Subcutaneous abdominal adipose tissue (tissue), 5 donors: ENCODE measurements around the gene COL20A1.

Experiments used
- H3K27ac ChIP-seq: one replicate; pipeline ENCODE4 v1.7.0; 2013; ENCODE audit warnings: low read depth, mild to moderate bottlenecking, inconsistent platforms, low read length, moderate library complexity
- H3K27me3 ChIP-seq, 5 donors: one replicate each; pipeline ENCODE4 v1.7.0; 2013; ENCODE audit warnings: low read length in 5 of 5, inconsistent platforms in 1 of 5; ENCODE audit not compliant: control insufficient read depth in 5 of 5, insufficient read depth in 4 of 5
- H3K36me3 ChIP-seq, 5 donors: one replicate each; pipeline ENCODE4 v1.7.0; 2013; ENCODE audit warnings: low read length in 5 of 5; ENCODE audit not compliant: control insufficient read depth in 5 of 5, insufficient read depth in 5 of 5
- H3K4me1 ChIP-seq, 5 donors: one replicate each; pipeline ENCODE4 v1.7.0; 2013; ENCODE audit warnings: low read length in 5 of 5, mild to moderate bottlenecking in 3 of 5, moderate library complexity in 1 of 5; ENCODE audit not compliant: control insufficient read depth in 5 of 5, insufficient read depth in 5 of 5
- H3K4me3 ChIP-seq, 5 donors: one replicate each; pipeline ENCODE4 v1.7.0; 2013; ENCODE audit warnings: low read length in 5 of 5, low read depth in 1 of 5
- H3K9ac ChIP-seq, 5 donors: one replicate each; pipeline ENCODE4 v1.7.0; 2013; ENCODE audit warnings: low read length in 5 of 5, mild to moderate bottlenecking in 4 of 5, moderate library complexity in 3 of 5
- H3K9me3 ChIP-seq, 5 donors: one replicate each; pipeline ENCODE4 v1.7.0; 2013; ENCODE audit warnings: low read length in 5 of 5; ENCODE audit not compliant: control insufficient read depth in 5 of 5
- donor health status: healthy.
- donor health status: healthy.
- donor health status: healthy.
- donor health status: healthy.
- donor health status: healthy.

Gene COL20A1

DNA sequence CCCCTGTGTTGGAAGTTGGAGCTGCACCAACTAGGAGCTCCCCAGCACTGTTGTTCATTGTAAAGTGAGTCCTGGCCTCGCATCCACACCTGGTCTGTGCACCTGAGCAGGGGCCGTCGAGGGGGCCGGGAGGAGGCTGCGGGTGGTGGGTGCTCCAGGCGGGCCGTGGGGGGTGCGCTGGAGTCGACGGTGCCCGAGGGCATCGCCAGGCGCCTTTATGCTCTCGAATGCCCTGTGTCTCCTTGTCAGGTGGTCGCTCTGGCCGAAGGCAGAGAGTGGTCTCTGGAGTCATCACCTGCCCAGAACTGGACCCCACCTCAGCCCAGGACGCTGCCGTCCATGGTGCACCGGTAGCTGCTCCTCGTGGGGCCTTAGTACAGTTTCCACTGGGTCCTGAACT lies 16.0 kb upstream of the COL20A1 start:
- H3K4me3 ChIP-seq, result no peak overlapping the region
- H3K27me3 ChIP-seq, result no peaks in the 10 kb centered on the region
- no peak overlapping the region for H3K9ac ChIP-seq
- peaks cover 0 to 60% (median 55%) of the 10 kb centered on the region in 5 donors for H3K36me3 ChIP-seq
- peaks cover 8 to 27% (median 20%) of the 10 kb centered on the region in 5 donors for H3K4me1 ChIP-seq
- H3K27ac ChIP-seq, result no peak overlapping the region
- no peaks in the 10 kb centered on the region for H3K9me3 ChIP-seq

DNA sequence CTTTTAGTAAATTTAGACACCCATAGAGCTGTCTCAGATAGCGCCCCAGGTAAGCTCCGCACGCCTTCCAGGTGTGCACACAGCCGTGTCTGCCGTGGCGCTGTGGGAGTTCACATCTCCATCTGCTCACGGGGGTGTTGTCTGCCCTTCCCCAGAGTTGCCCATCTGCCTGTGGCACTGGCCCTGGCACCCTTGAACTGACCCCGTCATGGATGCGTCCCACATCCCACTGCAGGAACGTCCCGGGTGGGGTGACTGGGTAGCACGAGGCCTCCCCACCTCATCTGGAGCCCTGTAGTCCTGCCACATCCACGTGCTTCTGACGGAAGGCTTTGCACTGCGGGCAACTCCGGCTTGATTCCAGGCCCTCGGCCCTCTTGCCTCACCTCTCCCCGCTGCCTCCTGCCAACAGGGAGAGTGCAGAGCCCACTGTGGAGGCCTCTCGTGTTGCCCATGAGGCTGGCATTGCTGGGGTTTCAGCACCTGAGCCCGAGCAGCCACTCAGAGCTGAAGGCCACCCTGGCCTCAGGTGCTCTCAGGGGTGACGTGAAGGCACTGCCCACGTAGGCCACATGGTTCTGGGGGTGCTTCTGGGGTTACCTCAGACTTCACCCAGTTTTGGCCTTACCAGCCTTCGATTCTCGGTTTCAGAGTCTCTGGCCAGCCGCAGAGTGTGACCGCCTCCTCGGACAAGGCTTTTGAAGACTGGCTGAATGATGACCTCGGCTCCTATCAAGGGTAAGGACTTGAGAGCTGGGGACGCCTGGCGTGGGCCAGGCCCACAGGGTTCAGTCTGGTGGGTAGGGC lies 15.3 kb upstream of the COL20A1 start:
- Histone ChIP-seq H3K27ac (no peak overlapping the region), H3K9ac (no peak overlapping the region), H3K9me3 (no peaks in the 10 kb centered on the region), H3K4me1 (peaks cover 8 to 25% (median 19%) of the 10 kb centered on the region in 5 donors), H3K36me3 (peaks cover 0 to 67% (median 60%) of the 10 kb centered on the region in 5 donors), H3K4me3 (no peak overlapping the region), H3K27me3 (no peaks in the 10 kb centered on the region)

GRCh38 chr20:63278661-63279060 lies 14.3 kb upstream of the COL20A1 start:
- Histone ChIP-seq H3K9ac (no peak overlapping the region), H3K4me3 (no peak overlapping the region), H3K36me3 (peaks cover 0 to 77% (median 70%) of the 10 kb centered on the region in 5 donors), H3K27ac (no peak overlapping the region), H3K4me1 (peaks cover 5 to 18% (median 13%) of the 10 kb centered on the region in 5 donors), H3K9me3 (no peaks in the 10 kb centered on the region), H3K27me3 (no peaks in the 10 kb centered on the region)

- Histone ChIP-seq H3K9me3 (no peaks in the 10 kb centered on the region), H3K4me3 (no peak overlapping the region), H3K27ac (no peak overlapping the region), H3K36me3 (peaks cover 0 to 89% (median 77%) of the 10 kb centered on the region in 5 donors), H3K27me3 (no peaks in the 10 kb centered on the region), H3K4me1 (peaks cover 0 to 7% (median 5%) of the 10 kb centered on the region in 5 donors), H3K9ac (no peak overlapping the region)
Measured at GRCh38 chr20:63279931-63280330, 13.1 kb upstream of the COL20A1 start.

- no peaks in the 10 kb centered on the region for H3K27me3 ChIP-seq
- peaks cover 0 to 93% (median 79%) of the 10 kb centered on the region in 5 donors for H3K36me3 ChIP-seq
- H3K4me3 ChIP-seq, result no peak overlapping the region
- H3K9me3 ChIP-seq, result no peaks in the 10 kb centered on the region
- H3K4me1 ChIP-seq, result peaks cover 0 to 6% (median 5%) of the 10 kb centered on the region in 5 donors
- H3K27ac ChIP-seq, result no peak overlapping the region
- H3K9ac ChIP-seq, result no peak overlapping the region
Measured at GRCh38 chr20:63280371-63280770, 12.6 kb upstream of the COL20A1 start.

DNA sequence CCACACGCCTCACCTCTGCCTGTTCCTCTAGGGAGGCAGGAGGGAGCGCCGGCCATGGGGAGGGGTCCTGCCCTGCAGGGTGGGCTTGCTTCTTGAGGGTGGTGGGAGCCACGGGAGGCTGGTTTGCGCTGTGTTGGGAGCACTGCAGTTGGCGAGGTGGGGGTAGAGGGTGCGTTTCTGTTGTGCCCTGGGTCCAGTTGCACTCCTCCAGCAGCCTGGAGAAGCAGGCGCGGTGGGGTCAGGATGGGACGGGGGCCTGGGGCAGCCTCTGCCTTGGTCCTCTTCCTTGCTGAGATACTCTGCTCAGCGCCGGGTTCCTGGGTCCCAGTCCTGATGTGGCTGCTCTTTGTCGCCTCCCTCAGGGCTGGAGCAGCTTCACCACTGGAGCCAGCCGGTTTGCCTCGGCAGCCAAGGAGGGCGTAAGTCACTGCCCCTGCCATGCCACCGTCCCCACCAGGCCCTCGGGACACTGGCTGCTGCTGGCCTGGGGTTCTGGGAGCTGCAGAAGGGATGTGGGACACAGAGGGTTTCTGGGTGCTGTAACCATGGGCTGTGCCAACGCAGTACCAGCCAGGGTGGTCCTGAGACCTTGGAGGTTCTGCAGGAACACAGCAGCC lies 11.9 kb upstream of the COL20A1 start:
- Histone ChIP-seq H3K9ac (no peak overlapping the region), H3K4me1 (peaks cover 0 to 6% (median 5%) of the 10 kb centered on the region in 5 donors), H3K27ac (no peak overlapping the region), H3K9me3 (no peaks in the 10 kb centered on the region), H3K4me3 (no peak overlapping the region), H3K27me3 (no peaks in the 10 kb centered on the region), H3K36me3 (peaks cover 0 to 97% (median 82%) of the 10 kb centered on the region in 5 donors)

- no peak overlapping the region for H3K27ac ChIP-seq
- peaks cover 0 to 96% (median 81%) of the 10 kb centered on the region in 5 donors for H3K36me3 ChIP-seq
- no peaks in the 10 kb centered on the region for H3K27me3 ChIP-seq
- no peak overlapping the region for H3K4me3 ChIP-seq
- peaks cover 0 to 6% (median 5%) of the 10 kb centered on the region in 5 donors for H3K4me1 ChIP-seq
- no peaks in the 10 kb centered on the region for H3K9me3 ChIP-seq
- H3K9ac ChIP-seq, result no peak overlapping the region
Measured at GRCh38 chr20:63281742-63282665, 11.0 kb upstream of the COL20A1 start.

- Histone ChIP-seq H3K9me3 (no peaks in the 10 kb centered on the region), H3K36me3 (peaks cover 0 to 93% (median 80%) of the 10 kb centered on the region in 5 donors), H3K4me1 (peaks cover 0 to 6% (median 5%) of the 10 kb centered on the region in 5 donors), H3K27me3 (no peaks in the 10 kb centered on the region), H3K9ac (no peak overlapping the region), H3K4me3 (no peak overlapping the region), H3K27ac (no peak overlapping the region)
Measured at GRCh38 chr20:63282946-63283345, 10.0 kb upstream of the COL20A1 start.

GRCh38 chr20:63283397-63284082 lies 9.4 kb upstream of the COL20A1 start:
- Histone ChIP-seq H3K36me3 (peaks cover 0 to 93% (median 80%) of the 10 kb centered on the region in 5 donors), H3K9ac (no peak overlapping the region), H3K4me3 (no peak overlapping the region), H3K27me3 (no peaks in the 10 kb centered on the region), H3K27ac (no peak overlapping the region), H3K9me3 (no peaks in the 10 kb centered on the region), H3K4me1 (peaks cover 0 to 6% (median 5%) of the 10 kb centered on the region in 5 donors)
